HepG2 (cell line): ENCODE data around the gene CCT4. TPM values are rescaled to one million over a fixed set of nuclear protein-coding genes. Genes with fewer than 3 reads are reported as not detected.

ENCODE experiments used
- DR1 ChIP-seq: sonication (generic); formaldehyde crosslinking; IDR thresholded peaks from 2 replicates; pipeline ENCODE4 v1.8.0; 2021; ENCODE audit warnings: mild to moderate bottlenecking, missing genetic modification reagents, inconsistent platforms
- HMG20B ChIP-seq: conservative IDR thresholded peaks from 2 replicates; pipeline ENCODE4 v1.6.1; 2016; ENCODE audit warnings: missing genetic modification reagents, missing compliant biosample characterization
- HNF4A ChIP-seq: sonication (generic); formaldehyde crosslinking; IDR thresholded peaks from 2 replicates; pipeline ENCODE4 v1.4.0; 2020; ENCODE audit warnings: missing genetic modification reagents
- HNRNPK ChIP-seq: fragments of 200-400 bp; formaldehyde crosslinking; IDR thresholded peaks from 2 replicates; pipeline ENCODE4 v1.6.1; 2018; ENCODE audit warnings: low read length, low read depth, moderate library complexity, mild to moderate bottlenecking; ENCODE audit not compliant: poor library complexity, severe bottlenecking
- KAT7 ChIP-seq: IDR thresholded peaks from 2 replicates; pipeline ENCODE4 v1.6.1; 2018; ENCODE audit warnings: borderline replicate concordance, missing compliant biosample characterization
- PAF1 ChIP-seq: IDR thresholded peaks from 2 replicates; pipeline ENCODE4 v1.6.1; 2016; ENCODE audit warnings: missing genetic modification reagents, missing compliant biosample characterization
- SATB2 ChIP-seq: sonication (generic); formaldehyde crosslinking; IDR thresholded peaks from 2 replicates; pipeline ENCODE4 v1.5.0; 2020; ENCODE audit warnings: missing genetic modification reagents
- SCMH1 ChIP-seq: sonication (generic); formaldehyde crosslinking; IDR thresholded peaks from 2 replicates; pipeline ENCODE4 v1.9.0; 2021; ENCODE audit warnings: missing genetic modification reagents, mild to moderate bottlenecking, borderline replicate concordance
- STAT5B ChIP-seq: sonication (generic); formaldehyde crosslinking; IDR thresholded peaks from 2 replicates; pipeline ENCODE4 v1.4.0; 2020; ENCODE audit warnings: missing genetic modification reagents
- TBL1XR1 ChIP-seq: fragments of 150-350 bp; IDR thresholded peaks from 2 replicates; pipeline ENCODE4 v1.6.1; 2014; ENCODE audit warnings: borderline replicate concordance, low read length; ENCODE audit not compliant: partially characterized antibody
- TP53 ChIP-seq: sonication (generic); formaldehyde crosslinking; conservative IDR thresholded peaks from 2 replicates; pipeline ENCODE4 v1.4.0; 2020; ENCODE audit warnings: missing genetic modification reagents
- U2AF2 ChIP-seq: fragments of 200-400 bp; formaldehyde crosslinking; IDR thresholded peaks from 2 replicates; pipeline ENCODE4 v1.6.1; 2017; ENCODE audit warnings: low read depth, mild to moderate bottlenecking, low read length
- ZNF331 ChIP-seq: sonication (generic); formaldehyde crosslinking; IDR thresholded peaks from 2 replicates; pipeline ENCODE4 v1.4.0; 2020; ENCODE audit warnings: missing genetic modification reagents
- ZNF547 ChIP-seq: sonication (generic); formaldehyde crosslinking; IDR thresholded peaks from 2 replicates; pipeline ENCODE4 v1.5.1; 2020; ENCODE audit warnings: mild to moderate bottlenecking, missing genetic modification reagents
- ZNF572 ChIP-seq: sonication (generic); formaldehyde crosslinking; IDR thresholded peaks from 2 replicates; pipeline ENCODE4 v1.5.1; 2020; ENCODE audit warnings: mild to moderate bottlenecking, missing genetic modification reagents
- ZNF841 ChIP-seq: sonication (generic); formaldehyde crosslinking; IDR thresholded peaks from 2 replicates; pipeline ENCODE4 v1.8.1; 2023; ENCODE audit warnings: missing genetic modification reagents, borderline replicate concordance
- ZNF879 ChIP-seq: sonication (generic); formaldehyde crosslinking; IDR thresholded peaks from 2 replicates; pipeline ENCODE4 v1.8.1; 2023; ENCODE audit warnings: missing genetic modification reagents
- polyA plus RNA-seq, 8 experiments: library from polyadenylated mRNA; depleted of rRNA in 3 of 8; stranded (reverse) in 7 of 8; unstranded in 1 of 8; fragments of >200 nt; fragmentation: Illumina TruSeq in 4 of 8; extraction: Trizol in 4 of 8; gene quantifications; 2 replicates each; pipeline versions ENCODE4 v1.2.1 to v1.2.3, GENCODE V29; 2011 to 2016; ENCODE audit warnings: low read depth in 4 of 8, missing spikeins in 1 of 8, mixed read lengths in 1 of 8; ENCODE audit not compliant: insufficient read depth in 1 of 8
- total RNA-seq, 5 experiments: library from RNA; depleted of rRNA; stranded (reverse); fragments of >200 nt; fragmentation: Illumina TruSeq; extraction: Trizol; gene quantifications; 2 replicates each; pipeline ENCODE4 v1.2.3, GENCODE V29; 2016; ENCODE audit warnings: low read depth in 1 of 5
- TF ChIP-seq, protein P1 (sequence below): IDR thresholded peaks from 2 replicates; pipeline ENCODE4 v1.6.1; 2016; ENCODE audit warnings: low read depth, missing genetic modification reagents, missing compliant biosample characterization
- TF ChIP-seq, protein P2 (sequence below): sonication (generic); formaldehyde crosslinking; IDR thresholded peaks from 2 replicates; pipeline ENCODE4 v1.8.0; 2022; ENCODE audit warnings: mild to moderate bottlenecking, missing genetic modification reagents
- TF ChIP-seq, protein P3 (sequence below): sonication (generic); formaldehyde crosslinking; IDR thresholded peaks from 2 replicates; pipeline ENCODE4 v1.5.1; 2020; ENCODE audit warnings: missing genetic modification reagents, mild to moderate bottlenecking, borderline replicate concordance

CCT4 gene
- total and polyA plus RNA-seq, 2 of the 13 experiments (the other 11 are each of a cell fraction or from before 2014, with no cell fraction given): 138 to 340 TPM

DNA sequence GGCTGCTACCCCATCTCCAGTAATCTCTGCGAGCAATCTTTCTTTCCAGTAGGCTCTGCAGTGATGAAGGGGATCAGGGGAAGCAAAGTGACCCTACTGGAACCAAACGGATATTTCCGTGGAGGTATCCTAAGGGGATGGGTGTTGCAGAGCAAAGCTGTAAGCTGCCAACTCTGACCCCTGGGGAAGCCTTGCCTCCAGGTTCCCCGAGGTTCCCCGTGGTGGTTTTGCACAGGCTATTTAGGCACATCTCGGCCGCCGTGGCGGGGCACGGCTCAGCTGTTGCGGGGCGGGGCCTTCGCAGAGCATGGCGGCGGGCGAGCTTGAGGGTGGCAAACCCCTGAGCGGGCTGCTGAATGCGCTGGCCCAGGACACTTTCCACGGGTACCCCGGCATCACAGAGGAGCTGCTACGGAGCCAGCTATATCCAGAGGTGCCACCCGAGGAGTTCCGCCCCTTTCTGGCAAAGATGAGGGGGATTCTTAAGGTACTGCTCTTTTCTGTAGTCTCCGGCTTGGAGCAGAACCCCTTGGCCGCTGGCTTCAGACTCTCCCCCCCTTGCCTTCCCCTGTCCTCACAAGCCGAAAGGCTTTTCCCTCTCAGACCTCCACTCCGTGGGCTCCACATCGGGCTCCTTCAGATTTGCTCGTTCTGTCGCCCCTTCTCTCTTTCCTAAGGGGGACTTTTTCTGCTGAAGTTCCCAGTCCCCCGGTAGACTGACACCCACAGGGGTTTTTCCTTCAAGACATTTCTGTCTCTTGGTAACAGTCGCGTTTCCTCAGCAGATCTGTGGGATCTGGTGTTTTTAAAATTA lies 17.1 kb upstream of the CCT4 start, which contains the start of gene COMMD1 (continued):
- TF ChIP-seq SATB2 (CRISPR knock-in tag) (no peak), PAF1 (no peak), ZNF331 (CRISPR knock-in tag) (peak; percentile 94; the same call in 1 of the 2 replicates), HMG20B (CRISPR knock-in tag) (0 out of 2 replicates have a peak, but pooled peaks have one; percentile 29), ZNF572 (peak; percentile 30; the same call in 1 of the 2 replicates), SCMH1 (no peak), U2AF2 (no peak), HNF4A (CRISPR knock-in tag) (peak; percentile 51; the same call in 1 of the 2 replicates), TP53 (CRISPR knock-in tag) (peak; percentile 56; the same call in 1 of the 2 replicates), TBL1XR1 (no peak), ZNF547 (CRISPR knock-in tag) (peak; percentile 85), KAT7 (CRISPR knock-in tag) (peak; percentile 91; the same call in 1 of the 2 replicates), ZNF841 (CRISPR knock-in tag) (no peak), HNRNPK (peak; percentile 71), ZNF879 (CRISPR knock-in tag) (peak; percentile 69; the same call in 1 of the 2 replicates), STAT5B (CRISPR knock-in tag) (no peak), DR1 (CRISPR knock-in tag) (peak; percentile 75; the same call in 1 of the 2 replicates)
- TF ChIP-seq, protein P1, sequence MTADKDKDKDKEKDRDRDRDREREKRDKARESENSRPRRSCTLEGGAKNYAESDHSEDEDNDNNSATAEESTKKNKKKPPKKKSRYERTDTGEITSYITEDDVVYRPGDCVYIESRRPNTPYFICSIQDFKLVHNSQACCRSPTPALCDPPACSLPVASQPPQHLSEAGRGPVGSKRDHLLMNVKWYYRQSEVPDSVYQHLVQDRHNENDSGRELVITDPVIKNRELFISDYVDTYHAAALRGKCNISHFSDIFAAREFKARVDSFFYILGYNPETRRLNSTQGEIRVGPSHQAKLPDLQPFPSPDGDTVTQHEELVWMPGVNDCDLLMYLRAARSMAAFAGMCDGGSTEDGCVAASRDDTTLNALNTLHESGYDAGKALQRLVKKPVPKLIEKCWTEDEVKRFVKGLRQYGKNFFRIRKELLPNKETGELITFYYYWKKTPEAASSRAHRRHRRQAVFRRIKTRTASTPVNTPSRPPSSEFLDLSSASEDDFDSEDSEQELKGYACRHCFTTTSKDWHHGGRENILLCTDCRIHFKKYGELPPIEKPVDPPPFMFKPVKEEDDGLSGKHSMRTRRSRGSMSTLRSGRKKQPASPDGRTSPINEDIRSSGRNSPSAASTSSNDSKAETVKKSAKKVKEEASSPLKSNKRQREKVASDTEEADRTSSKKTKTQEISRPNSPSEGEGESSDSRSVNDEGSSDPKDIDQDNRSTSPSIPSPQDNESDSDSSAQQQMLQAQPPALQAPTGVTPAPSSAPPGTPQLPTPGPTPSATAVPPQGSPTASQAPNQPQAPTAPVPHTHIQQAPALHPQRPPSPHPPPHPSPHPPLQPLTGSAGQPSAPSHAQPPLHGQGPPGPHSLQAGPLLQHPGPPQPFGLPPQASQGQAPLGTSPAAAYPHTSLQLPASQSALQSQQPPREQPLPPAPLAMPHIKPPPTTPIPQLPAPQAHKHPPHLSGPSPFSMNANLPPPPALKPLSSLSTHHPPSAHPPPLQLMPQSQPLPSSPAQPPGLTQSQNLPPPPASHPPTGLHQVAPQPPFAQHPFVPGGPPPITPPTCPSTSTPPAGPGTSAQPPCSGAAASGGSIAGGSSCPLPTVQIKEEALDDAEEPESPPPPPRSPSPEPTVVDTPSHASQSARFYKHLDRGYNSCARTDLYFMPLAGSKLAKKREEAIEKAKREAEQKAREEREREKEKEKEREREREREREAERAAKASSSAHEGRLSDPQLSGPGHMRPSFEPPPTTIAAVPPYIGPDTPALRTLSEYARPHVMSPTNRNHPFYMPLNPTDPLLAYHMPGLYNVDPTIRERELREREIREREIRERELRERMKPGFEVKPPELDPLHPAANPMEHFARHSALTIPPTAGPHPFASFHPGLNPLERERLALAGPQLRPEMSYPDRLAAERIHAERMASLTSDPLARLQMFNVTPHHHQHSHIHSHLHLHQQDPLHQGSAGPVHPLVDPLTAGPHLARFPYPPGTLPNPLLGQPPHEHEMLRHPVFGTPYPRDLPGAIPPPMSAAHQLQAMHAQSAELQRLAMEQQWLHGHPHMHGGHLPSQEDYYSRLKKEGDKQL (CRISPR knock-in tag): no peak
- TF ChIP-seq, protein P2, sequence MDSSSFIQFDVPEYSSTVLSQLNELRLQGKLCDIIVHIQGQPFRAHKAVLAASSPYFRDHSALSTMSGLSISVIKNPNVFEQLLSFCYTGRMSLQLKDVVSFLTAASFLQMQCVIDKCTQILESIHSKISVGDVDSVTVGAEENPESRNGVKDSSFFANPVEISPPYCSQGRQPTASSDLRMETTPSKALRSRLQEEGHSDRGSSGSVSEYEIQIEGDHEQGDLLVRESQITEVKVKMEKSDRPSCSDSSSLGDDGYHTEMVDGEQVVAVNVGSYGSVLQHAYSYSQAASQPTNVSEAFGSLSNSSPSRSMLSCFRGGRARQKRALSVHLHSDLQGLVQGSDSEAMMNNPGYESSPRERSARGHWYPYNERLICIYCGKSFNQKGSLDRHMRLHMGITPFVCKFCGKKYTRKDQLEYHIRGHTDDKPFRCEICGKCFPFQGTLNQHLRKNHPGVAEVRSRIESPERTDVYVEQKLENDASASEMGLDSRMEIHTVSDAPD (CRISPR knock-in tag): peak; percentile 95
- TF ChIP-seq, protein P3, sequence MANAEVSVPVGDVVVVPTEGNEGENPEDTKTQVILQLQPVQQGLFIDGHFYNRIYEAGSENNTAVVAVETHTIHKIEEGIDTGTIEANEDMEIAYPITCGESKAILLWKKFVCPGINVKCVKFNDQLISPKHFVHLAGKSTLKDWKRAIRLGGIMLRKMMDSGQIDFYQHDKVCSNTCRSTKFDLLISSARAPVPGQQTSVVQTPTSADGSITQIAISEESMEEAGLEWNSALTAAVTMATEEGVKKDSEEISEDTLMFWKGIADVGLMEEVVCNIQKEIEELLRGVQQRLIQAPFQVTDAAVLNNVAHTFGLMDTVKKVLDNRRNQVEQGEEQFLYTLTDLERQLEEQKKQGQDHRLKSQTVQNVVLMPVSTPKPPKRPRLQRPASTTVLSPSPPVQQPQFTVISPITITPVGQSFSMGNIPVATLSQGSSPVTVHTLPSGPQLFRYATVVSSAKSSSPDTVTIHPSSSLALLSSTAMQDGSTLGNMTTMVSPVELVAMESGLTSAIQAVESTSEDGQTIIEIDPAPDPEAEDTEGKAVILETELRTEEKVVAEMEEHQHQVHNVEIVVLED: peak; percentile 72; the same call in 1 of the 2 replicates
